Muscle of leg (tissue), 11 donors: ENCODE data around the gene DYNC1I1. TPM values are rescaled to one million over a fixed set of nuclear protein-coding genes. Genes with fewer than 3 reads are reported as not detected.
A peak's percentile ranks its signal among the peaks of the same experiment; 100 is the strongest.

Experiments
- DNase-seq: peaks from one replicate; pipeline ENCODE4 v3.0.0; 2013
- H3K27ac ChIP-seq: one replicate; pipeline ENCODE4 v1.5.1; 2013; ENCODE audit warnings: mild to moderate bottlenecking, low read length, control low read depth
- H3K27me3 ChIP-seq: one replicate; pipeline ENCODE4 v1.6.1; 2013; ENCODE audit warnings: low read length; ENCODE audit not compliant: control insufficient read depth, insufficient read depth
- H3K36me3 ChIP-seq: one replicate; pipeline ENCODE4 v1.6.1; 2013; ENCODE audit warnings: low read length; ENCODE audit not compliant: control insufficient read depth, insufficient read depth
- H3K4me1 ChIP-seq: one replicate; pipeline ENCODE4 v1.6.1; 2013; ENCODE audit warnings: low read length; ENCODE audit not compliant: control insufficient read depth, insufficient read depth
- H3K4me3 ChIP-seq: one replicate; pipeline ENCODE4 v1.5.1; 2013; ENCODE audit warnings: low read length, control low read depth
- H3K9me3 ChIP-seq: replicated peaks from 2 replicates; pipeline ENCODE4 v1.6.1; 2013; ENCODE audit warnings: low read depth, low read length; ENCODE audit not compliant: control insufficient read depth
- WGBS: methylation state at CpG from one replicate; pipeline ENCODE4 v1.1.5; 2013; ENCODE audit warnings: missing lambda C conversion rate; ENCODE audit not compliant: insufficient coverage; 5-methylcytosine and 5-hydroxymethylcytosine counted together
- polyA plus RNA-seq, 8 donors: library from polyadenylated mRNA; unstranded; fragments of 120-200 nt; gene quantifications; one replicate each; pipeline versions ENCODE4 v1.2.1 to v1.2.3, GENCODE V29; 2013; ENCODE audit warnings: inconsistent platforms in 1 of 8, low replicate concordance in 1 of 8; ENCODE audit not compliant: insufficient read length in 8 of 8, insufficient read depth in 1 of 8
- total RNA-seq: library from RNA; stranded (reverse); fragments of 120-200 nt; gene quantifications from one replicate; pipeline ENCODE4 v1.2.4, GENCODE V29; 2013

Gene DYNC1I1
- total and polyA plus RNA-seq, 9 donors, result 0.39 to 1.3 (median 1.0) TPM

GRCh38 chr7:96005271-96005670 is 232.9 kb downstream of the DYNC1I1 start:
- peak; percentile 61 for DNase-seq

GRCh38 chr7:96009148-96009547 is 236.8 kb downstream of the DYNC1I1 start:
- Histone ChIP-seq H3K27me3 (no peaks in the 10 kb centered on the region), H3K4me1 (no peaks in the 10 kb centered on the region), H3K9me3 (no peaks in the 10 kb centered on the region), H3K36me3 (no peaks in the 10 kb centered on the region), H3K27ac (no peak overlapping the region), H3K4me3 (no peak overlapping the region)
- no CpG with 5 or more reads among the region's 2 CpGs for WGBS
- no peak for DNase-seq

More at GRCh38 chr7:96005271-96005670, 232.9 kb downstream of the DYNC1I1 start:
- Histone ChIP-seq H3K4me3 (no peak overlapping the region), H3K27ac (no peak overlapping the region), H3K9me3 (no peaks in the 10 kb centered on the region), H3K27me3 (no peaks in the 10 kb centered on the region), H3K36me3 (no peaks in the 10 kb centered on the region), H3K4me1 (no peaks in the 10 kb centered on the region)
- whole genome bisulfite sequencing, result 20% methylated on average over 4 of the region's 5 CpGs

DNA sequence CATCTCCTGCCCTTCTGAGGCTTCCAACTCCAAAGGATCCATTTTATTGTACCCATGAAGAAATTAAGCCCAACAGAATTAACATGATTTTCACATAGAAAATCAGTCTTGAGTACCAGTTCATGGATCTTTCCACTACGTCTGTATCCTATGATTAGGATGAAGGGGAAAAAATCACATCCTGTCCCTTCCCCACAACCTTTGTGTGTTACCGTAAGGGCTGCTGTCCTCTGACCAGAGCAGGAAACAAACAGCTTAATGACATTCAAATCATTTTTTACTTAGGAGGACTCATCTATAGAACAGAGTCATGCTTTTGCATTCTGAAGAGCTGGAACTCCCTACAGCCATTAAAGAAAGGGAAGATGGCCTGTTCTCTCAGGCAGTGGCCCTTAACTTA is 241.5 kb downstream of the DYNC1I1 start:
- H3K4me1 ChIP-seq, result no peaks in the 10 kb centered on the region
- DNase-seq, result no peak
- 60% methylated on average over 1 of the region's 2 CpGs for WGBS
- no peak overlapping the region for H3K27ac ChIP-seq
- H3K4me3 ChIP-seq, result no peak overlapping the region
- H3K36me3 ChIP-seq, result no peaks in the 10 kb centered on the region
- no peaks in the 10 kb centered on the region for H3K9me3 ChIP-seq
- no peaks in the 10 kb centered on the region for H3K27me3 ChIP-seq

- no peaks in the 10 kb centered on the region for H3K4me1 ChIP-seq
- H3K9me3 ChIP-seq, result no peaks in the 10 kb centered on the region
- H3K4me3 ChIP-seq, result no peak overlapping the region
- no peak overlapping the region for H3K27ac ChIP-seq
- no peak for DNase-seq
- H3K27me3 ChIP-seq, result no peaks in the 10 kb centered on the region
- no CpG with 5 or more reads among the region's 1 CpG for WGBS
- H3K36me3 ChIP-seq, result no peaks in the 10 kb centered on the region
These were observed 242.3 kb downstream of the DYNC1I1 start for GRCh38 chr7:96014617-96015016.

- Histone ChIP-seq H3K36me3 (no peaks in the 10 kb centered on the region), H3K4me3 (no peak overlapping the region), H3K9me3 (no peaks in the 10 kb centered on the region), H3K4me1 (no peaks in the 10 kb centered on the region), H3K27ac (no peak overlapping the region), H3K27me3 (no peaks in the 10 kb centered on the region)
- no CpG with 5 or more reads among the region's 3 CpGs for WGBS
- DNase-seq, result no peak
These were observed 243.8 kb downstream of the DYNC1I1 start for GRCh38 chr7:96016056-96016586.

- Histone ChIP-seq H3K27me3 (no peaks in the 10 kb centered on the region), H3K9me3 (no peaks in the 10 kb centered on the region), H3K4me3 (no peak overlapping the region), H3K27ac (no peak overlapping the region), H3K4me1 (no peaks in the 10 kb centered on the region), H3K36me3 (no peaks in the 10 kb centered on the region)
- no peak for DNase-seq
- WGBS, result no CpG with 5 or more reads among the region's 2 CpGs
These were observed 244.4 kb downstream of the DYNC1I1 start for GRCh38 chr7:96016735-96017134.

GRCh38 chr7:96017877-96018276 is 245.5 kb downstream of the DYNC1I1 start:
- no peaks in the 10 kb centered on the region for H3K27me3 ChIP-seq
- H3K4me3 ChIP-seq, result no peak overlapping the region
- no peaks in the 10 kb centered on the region for H3K36me3 ChIP-seq
- H3K27ac ChIP-seq, result no peak overlapping the region
- no peak for DNase-seq
- WGBS, result 92% methylated on average over 2 of the region's 3 CpGs
- no peaks in the 10 kb centered on the region for H3K9me3 ChIP-seq
- H3K4me1 ChIP-seq, result no peaks in the 10 kb centered on the region

GRCh38 chr7:96021568-96021967 is 249.2 kb downstream of the DYNC1I1 start:
- Histone ChIP-seq H3K4me3 (no peak overlapping the region), H3K27me3 (no peaks in the 10 kb centered on the region), H3K4me1 (no peaks in the 10 kb centered on the region), H3K27ac (no peak overlapping the region), H3K36me3 (no peaks in the 10 kb centered on the region), H3K9me3 (no peaks in the 10 kb centered on the region)
- no CpG with 5 or more reads among the region's 4 CpGs for WGBS
- no peak for DNase-seq

- Histone ChIP-seq H3K9me3 (no peaks in the 10 kb centered on the region), H3K4me3 (no peak overlapping the region)
- 22% methylated on average over 1 of the region's 3 CpGs for WGBS
These were observed 251.0 kb downstream of the DYNC1I1 start for GRCh38 chr7:96023387-96023786.

GRCh38 chr7:96026010-96026409 is 253.7 kb downstream of the DYNC1I1 start:
- Histone ChIP-seq H3K9me3 (no peaks in the 10 kb centered on the region), H3K27me3 (no peaks in the 10 kb centered on the region), H3K36me3 (no peaks in the 10 kb centered on the region), H3K4me3 (no peak overlapping the region), H3K4me1 (no peaks in the 10 kb centered on the region), H3K27ac (no peak overlapping the region)
- no CpG with 5 or more reads among the region's 2 CpGs for WGBS
- no peak for DNase-seq

More at GRCh38 chr7:96023387-96023786, 251.0 kb downstream of the DYNC1I1 start:
- Histone ChIP-seq H3K4me1 (no peaks in the 10 kb centered on the region), H3K36me3 (no peaks in the 10 kb centered on the region), H3K27me3 (no peaks in the 10 kb centered on the region), H3K27ac (no peak overlapping the region)
- no peak for DNase-seq

DNA sequence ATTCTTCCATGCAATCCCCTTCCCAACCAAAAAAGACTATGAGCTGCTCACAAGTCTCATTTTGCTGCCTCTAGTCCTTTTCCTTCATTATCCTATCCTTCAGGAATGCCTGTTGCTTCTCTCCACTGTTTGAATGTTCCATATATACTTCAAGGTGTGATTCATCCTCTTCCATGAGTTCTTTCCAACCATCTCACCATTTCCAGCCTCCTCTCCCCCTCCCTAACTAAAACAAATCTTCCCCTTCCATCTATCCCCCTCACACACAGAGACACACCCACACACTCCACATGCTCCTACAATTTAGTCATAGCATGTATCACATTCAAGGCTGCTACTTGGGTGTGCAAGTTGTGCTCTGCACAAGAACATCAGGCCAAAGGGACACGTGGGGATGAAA is 254.3 kb downstream of the DYNC1I1 start:
- no peaks in the 10 kb centered on the region for H3K36me3 ChIP-seq
- 38% methylated on average over 1 of the region's 1 CpG for WGBS
- no peaks in the 10 kb centered on the region for H3K4me1 ChIP-seq
- no peak overlapping the region for H3K4me3 ChIP-seq
- H3K9me3 ChIP-seq, result no peaks in the 10 kb centered on the region
- DNase-seq, result no peak
- H3K27me3 ChIP-seq, result no peaks in the 10 kb centered on the region
- H3K27ac ChIP-seq, result no peak overlapping the region
